CD8-positive, alpha-beta memory T cell (primary cell): ENCODE data around the gene ADORA1. TPM values are rescaled to one million over a fixed set of nuclear protein-coding genes. Genes with fewer than 3 reads are reported as not detected.

Experiments used
- CTCF ChIA-PET: fragments of 350-600 bp; sonication (Branson Sonifier 250); formaldehyde crosslinking; loops from one replicate; lab custom pipeline; 2021; ENCODE audit warnings: antibody characterized with exemption; lab: Charles Lee
- POLR2A ChIA-PET: fragments of 350-600 bp; sonication (Branson Sonifier 250); formaldehyde crosslinking; loops from one replicate; lab custom pipeline; 2021; ENCODE audit warnings: antibody characterized with exemption; lab: Charles Lee
- DNase-seq, 5 donors: peaks; one replicate each; pipeline versions ENCODE4 v3.0.0 to v3.0.0-alpha.2; 2020 to 2022; ENCODE audit warnings: mixed read lengths in 1 of 5
- H3K27ac ChIP-seq: one replicate; pipeline ENCODE4 v1.7.0; 2013; ENCODE audit warnings: low read depth, mild to moderate bottlenecking, low read length, moderate library complexity
- H3K27me3 ChIP-seq: 2 replicates; pipeline ENCODE4 v1.7.0; 2013; ENCODE audit warnings: low read length, mild to moderate bottlenecking; ENCODE audit not compliant: insufficient read depth, poor library complexity, severe bottlenecking
- H3K36me3 ChIP-seq: 2 replicates; pipeline ENCODE4 v1.7.0; 2013; ENCODE audit warnings: mild to moderate bottlenecking, low read length, moderate library complexity; ENCODE audit not compliant: insufficient read depth
- H3K4me1 ChIP-seq: 2 replicates; pipeline ENCODE4 v1.7.0; 2013; ENCODE audit warnings: mild to moderate bottlenecking, low read length, moderate library complexity; ENCODE audit not compliant: insufficient read depth
- H3K4me3 ChIP-seq: 2 replicates; pipeline ENCODE4 v1.7.0; 2013; ENCODE audit warnings: mild to moderate bottlenecking, low read length
- H3K9me3 ChIP-seq: 2 replicates; pipeline ENCODE4 v1.7.0; 2013; ENCODE audit warnings: mild to moderate bottlenecking, low read length
- H3K27ac Mint-ChIP-seq, 8 donors: one replicate each; pipeline ENCODE4 v1.8.0; 2020 to 2021; ENCODE audit warnings: mixed read lengths in 8 of 8, mild to moderate bottlenecking in 6 of 8, inconsistent platforms in 3 of 8, moderate library complexity in 3 of 8
- H3K27me3 Mint-ChIP-seq, 2 donors: one replicate each; pipeline ENCODE4 v1.8.0; 2020 to 2021; ENCODE audit warnings: mixed read lengths in 2 of 2, mild to moderate bottlenecking in 1 of 2, moderate library complexity in 1 of 2
- H3K36me3 Mint-ChIP-seq, 3 donors: one replicate each; pipeline ENCODE4 v1.8.0; 2020 to 2021; ENCODE audit warnings: mixed read lengths in 3 of 3, inconsistent platforms in 1 of 3, mild to moderate bottlenecking in 1 of 3
- H3K4me1 Mint-ChIP-seq, 3 donors: one replicate each; pipeline ENCODE4 v1.8.0; 2020 to 2021; ENCODE audit warnings: mixed read lengths in 3 of 3, inconsistent platforms in 1 of 3, mild to moderate bottlenecking in 1 of 3
- H3K4me3 Mint-ChIP-seq, 7 donors: one replicate each; pipeline ENCODE4 v1.8.0; 2020 to 2021; ENCODE audit warnings: mixed read lengths in 7 of 7, mild to moderate bottlenecking in 6 of 7, moderate library complexity in 4 of 7, inconsistent platforms in 2 of 7
- H3K9me3 Mint-ChIP-seq, 5 donors: one replicate each; pipeline ENCODE4 v1.8.0; 2020 to 2022; ENCODE audit warnings: mixed read lengths in 5 of 5, mild to moderate bottlenecking in 3 of 5, moderate library complexity in 2 of 5, inconsistent platforms in 1 of 5
- polyA plus RNA-seq: library from polyadenylated mRNA; unstranded; fragments of 300-500 nt; fragmentation: Illumina TruSeq; gene quantifications from one replicate; pipeline ENCODE4 v1.2.3, GENCODE V29; 2021
- total RNA-seq, 2 experiments: library from RNA; stranded (reverse); gene quantifications; one replicate each; pipeline ENCODE4 v1.2.3, GENCODE V29; 2021

The ADORA1 gene
- total and polyA plus RNA-seq, 3 experiments from 2014 or later, result not detected

GRCh38 chr1:203121186-203122015 lies 6.1 kb upstream of the ADORA1 start:
- Histone ChIP-seq H3K4me1 (no peaks in the 10 kb centered on the region), H3K27ac (no peak overlapping the region), H3K4me3 (no peak overlapping the region), H3K36me3 (no peaks in the 10 kb centered on the region), H3K9me3 (no peaks in the 10 kb centered on the region), H3K27me3 (peaks cover 20% of the 10 kb centered on the region)
- Mint-ChIP-seq H3K9me3 (no peaks in the 10 kb centered on the region), H3K4me1 (peaks cover 0 to 3% (median 0%) of the 10 kb centered on the region in 3 donors), H3K36me3 (no peaks in the 10 kb centered on the region), H3K27me3 (peaks cover 33 to 86% of the 10 kb centered on the region in 2 donors), H3K27ac (peak overlapping the region in 1 of 8 donors; percentile 64), H3K4me3 (no peak overlapping the region)
- CTCF ChIA-PET, result no interaction called here
- POLR2A ChIA-PET, result no interaction called here
- no peak for DNase-seq

- no peak for DNase-seq
- no peaks in the 10 kb centered on the region for H3K36me3 Mint-ChIP-seq
- H3K9me3 ChIP-seq, result no peaks in the 10 kb centered on the region
- H3K4me1 Mint-ChIP-seq, result peaks cover 5 to 8% (median 5%) of the 10 kb centered on the region in 3 donors
- H3K27me3 Mint-ChIP-seq, result peaks cover 40 to 90% of the 10 kb centered on the region in 2 donors
- no peak overlapping the region for H3K27ac Mint-ChIP-seq
- no peak overlapping the region for H3K27ac ChIP-seq
- ChIA-PET CTCF (no interaction called here), POLR2A (no interaction called here)
- no peaks in the 10 kb centered on the region for H3K9me3 Mint-ChIP-seq
- no peak overlapping the region for H3K4me3 Mint-ChIP-seq
- H3K4me1 ChIP-seq, result no peaks in the 10 kb centered on the region
- no peak overlapping the region for H3K4me3 ChIP-seq
- no peaks in the 10 kb centered on the region for H3K36me3 ChIP-seq
- peaks cover 25% of the 10 kb centered on the region for H3K27me3 ChIP-seq
Measured at GRCh38 chr1:203122159-203122558, 5.4 kb upstream of the ADORA1 start.

GRCh38 chr1:203124011-203124410 lies 3.5 kb upstream of the ADORA1 start:
- H3K36me3 ChIP-seq, result no peaks in the 10 kb centered on the region
- H3K36me3 Mint-ChIP-seq, result no peaks in the 10 kb centered on the region
- H3K27ac ChIP-seq, result no peak overlapping the region
- ChIA-PET POLR2A (no interaction called here), CTCF (no interaction called here)
- peak overlapping the region in 1 of 7 donors; percentile 41 for H3K4me3 Mint-ChIP-seq
- H3K27me3 Mint-ChIP-seq, result peaks cover 43 to 85% of the 10 kb centered on the region in 2 donors
- peaks cover 16% of the 10 kb centered on the region for H3K27me3 ChIP-seq
- H3K9me3 ChIP-seq, result no peaks in the 10 kb centered on the region
- peaks cover 7 to 14% (median 11%) of the 10 kb centered on the region in 3 donors for H3K4me1 Mint-ChIP-seq
- no peak overlapping the region for H3K4me3 ChIP-seq
- DNase-seq, result no peak
- H3K9me3 Mint-ChIP-seq, result no peaks in the 10 kb centered on the region
- H3K4me1 ChIP-seq, result no peaks in the 10 kb centered on the region
- peak overlapping the region in 1 of 8 donors; percentile 55 for H3K27ac Mint-ChIP-seq

- peaks cover 7 to 14% (median 11%) of the 10 kb centered on the region in 3 donors for H3K4me1 Mint-ChIP-seq
- H3K9me3 Mint-ChIP-seq, result no peaks in the 10 kb centered on the region
- CTCF ChIA-PET, result no interaction called here
- H3K4me3 ChIP-seq, result no peak overlapping the region
- DNase-seq, result no peak
- no peaks in the 10 kb centered on the region for H3K36me3 Mint-ChIP-seq
- H3K4me3 Mint-ChIP-seq, result no peak overlapping the region
- POLR2A ChIA-PET, result no interaction called here
- H3K4me1 ChIP-seq, result no peaks in the 10 kb centered on the region
- H3K27me3 ChIP-seq, result peaks cover 14% of the 10 kb centered on the region
- no peak overlapping the region for H3K27ac ChIP-seq
- H3K27me3 Mint-ChIP-seq, result peaks cover 42 to 89% of the 10 kb centered on the region in 2 donors
- no peaks in the 10 kb centered on the region for H3K9me3 ChIP-seq
- H3K27ac Mint-ChIP-seq, result no peak overlapping the region
- H3K36me3 ChIP-seq, result no peaks in the 10 kb centered on the region
Measured at GRCh38 chr1:203124546-203125317, 2.8 kb upstream of the ADORA1 start.

GRCh38 chr1:203126151-203126865 lies 1.2 kb upstream of the ADORA1 start:
- H3K36me3 ChIP-seq, result no peaks in the 10 kb centered on the region
- DNase-seq, result no peak
- peaks cover 7 to 14% (median 11%) of the 10 kb centered on the region in 3 donors for H3K4me1 Mint-ChIP-seq

GRCh38 chr1:203126866-203127665 lies 460 bp upstream of the ADORA1 start:
- Mint-ChIP-seq H3K4me3 (peak overlapping the region in 5 of 7 donors; percentile 22 to 50 (median 49)), H3K36me3 (no peaks in the 10 kb centered on the region), H3K9me3 (no peaks in the 10 kb centered on the region), H3K4me1 (peaks cover 7 to 14% (median 11%) of the 10 kb centered on the region in 3 donors), H3K27ac (peak overlapping the region in 1 of 8 donors; percentile 45), H3K27me3 (peaks cover 46 to 80% of the 10 kb centered on the region in 2 donors)
- peaks cover 11% of the 10 kb centered on the region for H3K27me3 ChIP-seq
- no peak overlapping the region for H3K4me3 ChIP-seq
- no peak overlapping the region for H3K27ac ChIP-seq
- no peaks in the 10 kb centered on the region for H3K36me3 ChIP-seq
- no peaks in the 10 kb centered on the region for H3K4me1 ChIP-seq
- ChIA-PET POLR2A (no interaction called here), CTCF (no interaction called here)
- no peak for DNase-seq
- no peaks in the 10 kb centered on the region for H3K9me3 ChIP-seq

More at GRCh38 chr1:203126151-203126865, 1.2 kb upstream of the ADORA1 start:
- H3K27me3 ChIP-seq, result peaks cover 11% of the 10 kb centered on the region
- no peak overlapping the region for H3K27ac Mint-ChIP-seq
- H3K4me3 Mint-ChIP-seq, result no peak overlapping the region
- H3K4me1 ChIP-seq, result no peaks in the 10 kb centered on the region
- no peak overlapping the region for H3K4me3 ChIP-seq
- CTCF ChIA-PET, result no interaction called here
- no peaks in the 10 kb centered on the region for H3K36me3 Mint-ChIP-seq
- H3K9me3 Mint-ChIP-seq, result no peaks in the 10 kb centered on the region
- H3K9me3 ChIP-seq, result no peaks in the 10 kb centered on the region
- POLR2A ChIA-PET, result no interaction called here
- H3K27me3 Mint-ChIP-seq, result peaks cover 46 to 86% of the 10 kb centered on the region in 2 donors
- H3K27ac ChIP-seq, result no peak overlapping the region

GRCh38 chr1:203128431-203128715 lies 847 bp downstream of the ADORA1 start:
- H3K36me3 Mint-ChIP-seq, result no peaks in the 10 kb centered on the region
- no peaks in the 10 kb centered on the region for H3K9me3 ChIP-seq
- H3K27me3 Mint-ChIP-seq, result peaks cover 47 to 76% of the 10 kb centered on the region in 2 donors
- no peaks in the 10 kb centered on the region for H3K36me3 ChIP-seq
- H3K27me3 ChIP-seq, result peaks cover 11% of the 10 kb centered on the region
- peak in 1 of 5 donors; percentile 9 for DNase-seq
- peaks cover 7 to 14% (median 11%) of the 10 kb centered on the region in 3 donors for H3K4me1 Mint-ChIP-seq
- POLR2A ChIA-PET, result no interaction called here
- H3K4me1 ChIP-seq, result no peaks in the 10 kb centered on the region
- CTCF ChIA-PET, result no interaction called here
- no peak overlapping the region for H3K4me3 Mint-ChIP-seq
- no peak overlapping the region for H3K4me3 ChIP-seq
- no peak overlapping the region for H3K27ac ChIP-seq
- H3K9me3 Mint-ChIP-seq, result no peaks in the 10 kb centered on the region
- no peak overlapping the region for H3K27ac Mint-ChIP-seq
